Astrocyte of the spinal cord (primary cell): ENCODE data around the gene SPATA13.

Source experiments
- DNase-seq: peaks from one replicate; pipeline ENCODE4 v3.0.0; 2011; ENCODE audit warnings: low read depth, low spot score
- H3K4me3 ChIP-seq: 2 replicates; pipeline ENCODE4 v1.5.1; 2011; ENCODE audit warnings: low read depth, mild to moderate bottlenecking, low read length, moderate library complexity
- CTCF ChIP-seq: IDR thresholded peaks from 2 replicates; pipeline ENCODE4 v1.5.1; 2012; ENCODE audit warnings: low read depth, mild to moderate bottlenecking, low read length, inconsistent platforms
- in situ Hi-C: cut with HindIII; loops from 2 replicates; pipeline ENCODE4 v1.10.0; 2017; ENCODE audit warnings: low sequenced_read_pairs

SPATA13 gene

GRCh38 chr13:24280720-24281119 is 120.2 kb downstream of the SPATA13 start:
- DNase-seq, result no peak
- no peak for TF ChIP-seq CTCF
- H3K4me3 ChIP-seq, result no peak overlapping the region
- in situ Hi-C loops, result no loop called here

DNA sequence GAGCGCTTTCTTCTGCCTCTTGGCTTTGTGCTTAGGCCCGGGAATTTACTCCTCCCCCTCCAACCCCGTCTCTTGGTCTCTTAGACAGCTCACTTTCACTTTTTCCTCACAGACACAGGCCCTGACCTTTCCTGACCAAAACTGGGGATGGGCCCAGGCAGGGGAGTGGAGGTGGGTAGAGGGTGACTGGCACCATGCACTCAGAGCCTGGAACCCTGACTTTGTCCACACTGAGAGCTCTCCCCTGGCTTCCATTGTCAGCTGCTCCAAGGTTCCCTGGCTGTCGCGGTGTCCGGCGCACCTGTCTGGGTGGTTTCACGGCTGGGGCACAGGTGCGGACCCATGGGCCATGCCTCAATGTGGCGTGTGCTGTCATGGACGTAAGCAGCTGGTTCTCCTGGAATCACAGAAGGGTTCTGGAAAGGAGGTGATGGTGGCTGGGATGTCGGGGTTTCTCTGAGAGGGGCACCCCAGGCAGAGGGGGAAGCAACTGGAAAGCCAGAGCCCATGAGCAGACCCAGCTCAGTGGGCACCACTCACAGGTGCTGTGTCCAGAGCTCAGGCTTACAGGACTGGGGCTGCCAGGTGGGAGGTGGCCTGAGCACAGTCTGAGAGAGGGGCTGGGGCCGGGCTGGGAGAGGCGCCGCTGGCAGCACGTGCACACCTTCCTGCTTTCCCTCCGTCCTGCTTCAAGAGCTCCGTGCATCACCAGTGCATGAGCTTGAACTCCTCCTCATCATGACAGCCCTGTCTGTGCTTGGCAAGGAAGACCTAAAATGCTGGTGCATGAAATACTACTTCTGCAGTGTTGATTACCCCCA is 120.9 kb downstream of the SPATA13 start:
- in situ Hi-C loops, result no loop called here
- DNase-seq, result no peak
- no peak for TF ChIP-seq CTCF
- H3K4me3 ChIP-seq, result no peak overlapping the region

DNA sequence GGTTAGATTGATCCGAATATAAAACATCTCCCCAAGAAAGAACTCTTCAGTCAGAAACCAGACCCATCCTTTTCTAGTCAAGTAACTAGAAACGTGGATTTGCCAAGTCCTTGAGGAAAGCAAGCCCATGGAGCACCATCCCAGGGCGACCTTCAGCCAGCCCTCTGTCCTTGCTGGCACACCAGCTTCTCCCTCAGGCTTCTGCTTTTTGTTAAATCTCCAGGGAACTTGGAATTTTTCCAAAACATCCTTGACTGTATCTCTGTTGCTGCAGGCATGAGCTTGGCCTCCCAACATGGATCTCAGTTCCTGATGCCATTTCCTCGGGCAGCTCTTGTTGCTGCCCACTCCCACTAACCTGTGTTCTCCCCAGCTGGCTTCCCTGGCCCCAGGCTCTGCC is 121.7 kb downstream of the SPATA13 start:
- H3K4me3 ChIP-seq, result no peak overlapping the region
- TF ChIP-seq CTCF, result no peak
- no peak for DNase-seq
- in situ Hi-C loops, result no loop called here

DNA sequence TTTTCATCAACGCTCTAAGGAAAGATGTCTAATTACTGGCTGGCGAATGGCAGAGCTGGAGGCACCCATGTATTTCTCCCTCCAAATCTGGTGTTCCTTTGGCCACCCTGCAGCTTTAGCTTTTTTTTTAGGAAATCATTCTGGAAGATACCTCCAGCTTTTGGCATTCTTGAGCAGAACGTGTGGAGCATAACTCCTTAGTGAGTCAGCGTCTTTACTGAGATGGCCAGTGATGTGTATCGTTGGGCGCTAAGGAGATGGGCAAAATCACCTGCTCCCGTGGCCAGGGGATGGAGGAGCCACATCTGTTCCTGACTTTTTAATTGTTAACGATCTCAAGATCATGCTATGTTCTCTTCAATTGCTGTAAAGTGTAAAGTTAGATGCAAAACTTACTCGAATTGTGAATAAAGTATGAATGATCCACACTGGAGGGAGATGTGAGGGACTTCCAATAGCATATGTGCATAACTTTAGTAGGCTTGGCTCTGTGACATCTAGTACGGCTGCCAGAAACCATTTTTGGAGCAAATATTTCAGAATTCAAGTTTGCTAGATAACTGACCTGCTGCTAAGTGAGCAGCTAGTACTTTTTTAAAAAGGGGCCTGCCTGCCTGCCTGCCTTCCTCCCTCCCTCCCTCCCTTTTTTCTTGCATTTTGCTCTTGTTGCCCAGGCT is 124.5 kb downstream of the SPATA13 start:
- no peak overlapping the region for H3K4me3 ChIP-seq
- no peak for TF ChIP-seq CTCF
- DNase-seq, result no peak
- in situ Hi-C loops, result no loop called here

DNA sequence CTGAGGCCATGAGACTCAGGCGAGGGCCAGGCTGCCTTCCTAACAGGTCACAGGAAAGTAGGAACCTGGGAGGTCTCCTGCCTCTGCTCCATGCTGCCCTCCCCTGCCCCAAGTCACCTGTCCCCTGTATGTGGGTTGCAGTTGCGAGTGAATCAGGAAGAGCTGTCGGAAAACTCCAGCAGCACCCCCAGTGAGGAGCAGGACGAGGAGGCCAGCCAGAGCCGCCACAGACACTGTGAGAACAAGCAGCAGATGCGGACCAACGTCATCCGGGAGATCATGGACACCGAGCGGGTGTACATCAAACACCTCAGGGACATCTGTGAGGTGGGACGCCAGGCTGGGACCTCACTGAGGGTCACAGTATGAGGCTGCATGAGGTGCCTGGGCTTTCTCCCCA is 126.1 kb downstream of the SPATA13 start:
- no peak for TF ChIP-seq CTCF
- no peak overlapping the region for H3K4me3 ChIP-seq
- DNase-seq, result no peak
- in situ Hi-C loops, result no loop called here

GRCh38 chr13:24287748-24288287 is 127.3 kb downstream of the SPATA13 start:
- no peak for TF ChIP-seq CTCF
- DNase-seq, result no peak
- no peak overlapping the region for H3K4me3 ChIP-seq
- in situ Hi-C loops, result no loop called here
